ENCODE measurements around the gene TEX14.

Gene TEX14

GRCh38 chr17:58516644-58517377, 175.0 kb downstream of the TEX14 start:
- DNase-seq = no peak

GRCh38 chr17:58515286-58515685, 176.6 kb downstream of the TEX14 start:
- DNase-seq = no peak

- DNase-seq = no peak
Observed at GRCh38 chr17:58514770-58515157, 177.1 kb downstream of the TEX14 start.

GRCh38 chr17:58513965-58514769, 177.7 kb downstream of the TEX14 start, which contains the start of gene MTMR4:
Gene MTMR4, minus strand, starts transcription at chr17:58514638. Its CDS starts 231 bp downstream, at chr17:58514407.
- peak; percentile 68 for DNase-seq

GRCh38 chr17:58513267-58513964, 178.4 kb downstream of the TEX14 start:
- no peak for DNase-seq

- DNase-seq = no peak
Observed at GRCh38 chr17:58510075-58510474, 181.8 kb downstream of the TEX14 start.

- no peak for DNase-seq
Observed at GRCh38 chr17:58508341-58509067, 183.3 kb downstream of the TEX14 start.

GRCh38 chr17:58507123-58507634, 184.7 kb downstream of the TEX14 start:
- no peak for DNase-seq

Data from GDM1 (cell line).